AG09309 (cell line): Measurements from ENCODE around the gene PTGER4.
A peak's percentile ranks its signal among the peaks of the same experiment; 100 is the strongest.

Source experiments
- DNase-seq: peaks from one replicate; pipeline ENCODE4 v3.0.0-alpha.2; 2010; ENCODE audit warnings: low read depth
- H3K4me3 ChIP-seq: 2 replicates; pipeline ENCODE4 v1.5.1; 2011; ENCODE audit warnings: mild to moderate bottlenecking, low read depth, low read length, moderate library complexity; ENCODE audit not compliant: control insufficient read depth
- TF ChIP-seq, protein P1 (sequence below): IDR thresholded peaks from 2 replicates; pipeline ENCODE4 v1.5.1; 2011; ENCODE audit warnings: mild to moderate bottlenecking, low read depth, low read length, inconsistent platforms; ENCODE audit not compliant: insufficient read depth, control insufficient read depth; ENCODE audit errors: missing control alignments

PTGER4 gene

GRCh38 chr5:40733879-40734563 is 54.3 kb downstream of the PTGER4 start:
- no peak for DNase-seq
- TF ChIP-seq, protein P1, sequence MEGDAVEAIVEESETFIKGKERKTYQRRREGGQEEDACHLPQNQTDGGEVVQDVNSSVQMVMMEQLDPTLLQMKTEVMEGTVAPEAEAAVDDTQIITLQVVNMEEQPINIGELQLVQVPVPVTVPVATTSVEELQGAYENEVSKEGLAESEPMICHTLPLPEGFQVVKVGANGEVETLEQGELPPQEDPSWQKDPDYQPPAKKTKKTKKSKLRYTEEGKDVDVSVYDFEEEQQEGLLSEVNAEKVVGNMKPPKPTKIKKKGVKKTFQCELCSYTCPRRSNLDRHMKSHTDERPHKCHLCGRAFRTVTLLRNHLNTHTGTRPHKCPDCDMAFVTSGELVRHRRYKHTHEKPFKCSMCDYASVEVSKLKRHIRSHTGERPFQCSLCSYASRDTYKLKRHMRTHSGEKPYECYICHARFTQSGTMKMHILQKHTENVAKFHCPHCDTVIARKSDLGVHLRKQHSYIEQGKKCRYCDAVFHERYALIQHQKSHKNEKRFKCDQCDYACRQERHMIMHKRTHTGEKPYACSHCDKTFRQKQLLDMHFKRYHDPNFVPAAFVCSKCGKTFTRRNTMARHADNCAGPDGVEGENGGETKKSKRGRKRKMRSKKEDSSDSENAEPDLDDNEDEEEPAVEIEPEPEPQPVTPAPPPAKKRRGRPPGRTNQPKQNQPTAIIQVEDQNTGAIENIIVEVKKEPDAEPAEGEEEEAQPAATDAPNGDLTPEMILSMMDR, result no peak
- no peak overlapping the region for H3K4me3 ChIP-seq

- TF ChIP-seq, protein P1, result no peak
- no peak overlapping the region for H3K4me3 ChIP-seq
- DNase-seq, result no peak
These were observed 55.3 kb downstream of the PTGER4 start for GRCh38 chr5:40734986-40735385.

- no peak for DNase-seq
These were observed 55.9 kb downstream of the PTGER4 start for GRCh38 chr5:40735609-40736008.

DNA sequence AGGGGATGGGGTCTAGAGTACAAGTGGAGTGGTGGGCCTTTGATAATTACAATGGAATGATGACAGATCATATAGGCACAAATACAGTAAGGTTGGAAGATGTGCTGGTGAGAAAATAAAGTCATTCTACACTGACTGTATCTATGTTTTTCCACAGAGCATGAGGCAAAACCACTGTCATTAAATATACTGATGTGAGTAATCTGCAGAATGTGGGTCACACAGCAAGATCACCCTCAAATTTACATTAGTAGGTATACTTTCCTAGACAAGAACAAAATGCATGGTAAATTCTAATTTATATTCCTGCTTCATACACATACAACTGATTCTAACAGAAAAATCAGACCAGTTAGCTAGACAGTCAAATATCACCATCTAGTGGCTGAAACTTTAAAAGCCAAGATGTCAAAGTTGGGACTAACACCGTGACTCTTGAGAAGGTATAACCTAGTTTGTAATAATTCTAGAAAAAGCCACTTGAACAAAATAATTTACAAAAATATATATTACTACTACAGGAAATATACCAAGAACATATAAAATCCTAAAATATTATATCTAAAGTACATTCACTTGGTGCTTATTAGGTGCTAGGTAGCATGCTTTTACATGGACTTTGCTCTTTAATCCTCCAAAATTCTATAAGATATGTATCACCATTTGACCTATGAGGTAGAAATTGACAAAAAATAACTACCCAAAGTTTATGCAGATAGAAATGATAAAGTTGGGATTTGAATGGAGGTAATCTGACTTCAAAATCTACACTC is 56.6 kb downstream of the PTGER4 start:
- DNase-seq, result peak; percentile 17
- no peak overlapping the region for H3K4me3 ChIP-seq
- TF ChIP-seq, protein P1, result peak; percentile 62

More at GRCh38 chr5:40735609-40736008, 55.9 kb downstream of the PTGER4 start:
- TF ChIP-seq, protein P1, result no peak
- no peak overlapping the region for H3K4me3 ChIP-seq

DNA sequence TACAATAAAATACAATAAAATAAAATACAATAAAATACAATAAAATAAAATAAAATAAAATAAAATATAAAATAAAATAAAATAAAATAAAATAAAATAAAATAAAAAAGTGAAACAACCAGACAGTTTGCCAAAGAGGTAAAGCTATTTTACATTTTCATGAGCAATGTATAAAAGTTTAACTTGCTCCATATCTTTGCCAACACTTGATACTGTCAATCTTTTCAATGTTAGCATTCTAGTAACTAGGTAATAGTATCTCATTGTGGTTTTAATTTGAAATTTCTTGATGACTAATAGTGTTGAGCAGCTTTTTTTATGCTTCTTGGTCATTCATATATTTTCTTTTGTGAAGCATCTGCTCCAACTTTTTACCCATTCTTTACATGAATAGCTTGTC is 58.8 kb downstream of the PTGER4 start:
- no peak overlapping the region for H3K4me3 ChIP-seq
- TF ChIP-seq, protein P1, result no peak
- no peak for DNase-seq
